HG03460 (cell line): ENCODE results near the gene SEMA7A.

Source experiments
- ATAC-seq: cut with Tn5 transposase; IDR thresholded peaks from one replicate; pipeline ENCODE4 v1.9.1; 2021; ENCODE audit not compliant: unreplicated experiment

Gene SEMA7A

DNA sequence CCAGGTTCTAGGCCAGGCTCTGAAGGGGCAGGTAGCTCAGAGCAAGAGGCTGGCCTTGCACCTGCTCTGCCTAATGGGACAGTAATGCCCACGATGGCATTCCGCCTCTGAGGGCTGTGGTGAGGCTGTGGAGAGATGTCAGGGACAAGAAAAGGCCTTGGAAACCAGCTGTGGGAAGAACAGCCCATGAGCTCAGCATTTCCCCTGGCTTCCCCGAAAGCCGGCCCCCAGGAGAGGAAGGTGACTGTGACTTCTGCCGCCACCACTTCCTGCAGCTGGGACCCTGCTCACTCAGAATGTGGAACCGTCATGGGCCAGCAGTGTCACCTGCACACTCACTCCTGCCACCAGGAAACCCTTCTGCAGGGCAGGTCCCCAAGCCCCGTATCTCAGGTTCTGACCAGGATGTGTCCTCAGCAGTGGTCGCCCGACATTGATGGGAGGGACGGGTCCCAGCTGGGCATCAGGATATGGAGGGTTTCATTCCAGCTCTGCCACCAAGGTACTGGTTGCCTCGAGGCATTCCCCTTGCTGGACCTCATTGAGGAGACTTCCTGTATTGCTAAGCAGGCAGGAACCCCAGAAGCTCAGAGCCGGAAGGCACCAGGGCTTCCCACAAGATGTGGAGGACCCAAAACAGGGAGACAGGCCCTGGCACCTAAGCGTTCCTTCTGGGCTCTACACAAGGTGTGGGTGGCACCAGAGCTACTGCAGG lies 30.7 kb downstream of the SEMA7A start:
- no peak for ATAC-seq

DNA sequence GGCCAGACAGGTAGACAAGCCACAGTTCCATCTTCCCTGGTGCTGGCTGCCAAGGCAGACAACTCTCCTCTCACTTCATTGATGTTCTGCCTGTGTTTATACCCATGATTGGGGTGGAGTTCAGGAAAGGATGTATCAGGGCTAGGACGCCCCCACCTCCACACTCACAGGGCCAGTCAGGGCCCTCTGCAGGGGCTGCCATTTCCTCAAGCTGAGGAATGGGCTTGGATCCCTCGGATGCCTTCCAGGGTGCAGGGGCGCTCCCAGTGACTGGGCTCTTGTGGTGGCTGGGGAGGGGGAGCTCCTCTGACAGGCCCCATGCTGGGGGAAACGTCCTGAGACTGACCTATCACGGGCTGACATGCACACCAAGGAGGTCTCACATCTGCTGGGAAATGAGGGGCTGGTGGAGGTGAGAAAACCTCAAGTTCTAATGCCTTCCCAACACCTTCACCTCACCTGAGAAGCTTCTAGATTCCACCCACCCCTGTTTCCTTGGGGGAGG lies 31.4 kb downstream of the SEMA7A start:
- no peak for ATAC-seq

DNA sequence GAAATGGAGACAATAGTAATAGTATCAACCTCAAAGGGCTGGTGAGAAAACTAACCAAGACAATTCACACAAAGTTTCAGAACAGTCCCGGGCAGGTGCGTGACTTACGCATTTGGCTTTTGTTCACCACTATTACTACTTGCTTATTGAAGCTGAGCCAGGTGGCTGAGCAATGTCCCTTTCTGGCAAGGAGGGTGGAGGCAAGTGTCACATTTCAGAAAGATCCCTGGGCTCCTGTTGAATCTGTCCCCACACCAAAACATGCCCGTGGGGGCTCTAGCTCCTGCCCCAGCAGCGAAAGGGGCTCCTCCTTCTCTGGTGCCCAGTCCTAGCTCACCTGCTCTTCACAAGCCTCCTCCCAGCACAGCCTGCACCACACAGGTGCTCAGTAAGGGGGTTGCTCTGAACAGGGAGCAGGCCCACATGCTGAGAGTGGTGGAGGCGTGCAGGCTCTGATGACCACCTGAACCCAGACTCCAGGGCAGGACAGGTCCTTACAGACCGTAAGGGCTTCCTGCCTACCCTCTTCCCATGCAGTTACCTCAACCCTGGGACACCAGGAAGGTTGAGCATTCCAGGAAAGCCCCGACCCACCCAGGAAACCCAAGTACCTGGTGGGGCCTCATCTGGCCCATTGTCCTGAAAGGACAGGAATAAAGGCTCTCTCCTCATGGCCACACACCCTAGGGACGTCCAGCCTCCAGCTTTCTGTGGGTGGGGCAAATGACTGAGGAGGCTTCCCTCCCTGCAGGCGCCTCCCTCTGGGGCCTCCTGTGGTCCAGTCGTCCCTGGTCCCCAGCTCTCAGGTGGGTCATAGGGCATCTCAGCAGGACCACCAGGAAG lies 32.6 kb downstream of the SEMA7A start:
- ATAC-seq = no peak

DNA sequence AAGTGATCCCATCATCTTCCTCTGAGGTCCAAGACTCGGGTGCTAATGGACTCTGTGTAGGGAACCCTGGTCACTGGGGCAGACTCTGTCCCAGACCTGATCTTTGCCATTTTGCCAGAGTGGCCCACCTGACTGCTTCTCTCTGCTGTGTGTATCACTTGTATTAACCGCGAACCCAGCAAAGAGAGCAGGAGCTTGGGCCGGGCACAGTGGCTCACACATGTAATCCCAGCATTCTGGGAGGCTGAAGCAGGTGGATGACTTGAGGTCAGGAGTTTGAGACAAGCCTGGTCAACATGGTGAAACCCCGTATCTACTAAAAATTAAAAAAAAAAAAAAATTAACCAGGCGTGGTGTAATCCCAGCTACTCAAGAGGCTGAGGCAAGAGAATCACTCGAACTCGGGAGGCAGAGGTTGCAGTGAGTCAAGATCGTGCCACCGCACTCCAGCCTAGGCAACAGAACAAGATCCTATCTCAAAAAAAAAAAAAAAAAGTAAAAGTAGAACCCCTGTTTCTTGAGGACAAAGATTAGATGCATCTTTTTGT lies 33.4 kb downstream of the SEMA7A start:
- ATAC-seq = no peak

DNA sequence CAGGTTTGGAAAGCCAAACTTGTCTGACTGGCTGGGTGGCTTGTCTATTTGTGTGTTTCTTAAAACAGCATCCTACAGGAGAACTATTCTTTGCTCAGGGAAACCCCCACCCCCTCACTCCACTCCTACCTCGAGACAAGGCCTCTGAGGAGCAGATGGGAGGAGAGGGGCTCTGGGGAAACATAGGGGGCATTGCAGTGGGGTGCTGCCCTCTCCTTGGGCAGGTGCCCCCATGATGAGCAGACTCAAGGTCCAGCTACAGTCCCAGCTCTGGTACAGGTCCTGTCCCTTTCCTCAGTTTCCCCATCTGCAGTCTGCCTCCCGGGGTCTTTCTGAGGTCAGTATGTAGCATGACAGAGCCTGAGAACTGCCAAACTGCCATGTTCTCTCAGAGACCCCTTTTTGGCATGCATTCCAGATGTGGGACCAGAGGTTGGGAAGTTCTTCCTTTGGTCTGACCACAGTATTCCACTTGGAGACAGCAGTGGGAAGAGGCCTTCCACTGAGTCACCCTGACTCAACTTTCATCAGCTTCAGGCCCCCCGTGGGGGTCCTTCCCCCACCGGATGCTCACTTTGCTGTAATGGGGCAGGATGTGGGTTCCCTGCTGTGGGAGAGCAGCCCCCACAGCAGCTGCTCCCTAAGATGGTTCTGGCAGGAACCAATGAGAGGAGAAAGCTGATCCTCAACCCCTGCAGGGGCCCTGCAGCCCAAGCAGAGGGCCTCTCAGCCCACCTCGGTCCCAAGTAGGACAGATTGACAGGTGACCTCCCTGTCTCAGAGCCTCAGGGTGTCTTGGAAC lies 34.0 kb downstream of the SEMA7A start:
- no peak for ATAC-seq

DNA sequence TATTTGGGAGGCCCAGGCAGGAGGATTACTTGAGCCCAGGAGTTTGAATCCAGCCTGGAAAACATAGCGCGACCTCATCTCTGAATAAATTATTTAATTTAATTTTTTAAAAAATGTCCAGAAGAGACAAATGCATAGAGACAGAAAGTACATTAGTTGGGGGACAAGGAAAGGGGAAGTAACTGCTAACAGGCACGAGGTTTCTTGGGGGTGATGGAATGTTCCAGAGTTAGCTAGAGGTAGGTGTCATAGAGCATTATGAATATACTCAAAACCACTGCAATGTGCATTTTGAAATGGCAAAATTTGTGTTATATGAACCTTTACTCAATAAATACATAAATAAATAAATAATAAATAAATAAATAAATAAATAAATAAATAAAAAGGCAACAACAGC lies 34.7 kb downstream of the SEMA7A start:
- no peak for ATAC-seq

DNA sequence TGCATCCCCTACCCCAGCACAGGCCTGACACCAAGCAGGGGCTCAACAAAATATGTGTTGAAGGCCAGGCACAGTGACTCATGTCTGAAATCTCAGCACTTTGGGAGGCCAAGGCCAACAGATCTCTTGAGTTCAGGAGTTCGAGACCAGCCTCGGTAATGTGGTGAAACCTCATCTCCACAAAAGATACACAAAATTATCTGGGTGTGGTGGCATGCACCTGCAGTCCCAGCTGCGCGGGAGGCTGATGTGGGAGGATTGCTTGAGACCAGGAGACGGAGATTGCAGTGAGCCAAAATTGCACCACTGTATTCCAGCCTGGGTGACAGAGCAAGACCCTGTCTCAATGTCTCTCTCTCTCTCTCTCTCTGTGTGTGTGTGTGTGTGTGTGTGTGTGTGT lies 35.6 kb downstream of the SEMA7A start:
- no peak for ATAC-seq

DNA sequence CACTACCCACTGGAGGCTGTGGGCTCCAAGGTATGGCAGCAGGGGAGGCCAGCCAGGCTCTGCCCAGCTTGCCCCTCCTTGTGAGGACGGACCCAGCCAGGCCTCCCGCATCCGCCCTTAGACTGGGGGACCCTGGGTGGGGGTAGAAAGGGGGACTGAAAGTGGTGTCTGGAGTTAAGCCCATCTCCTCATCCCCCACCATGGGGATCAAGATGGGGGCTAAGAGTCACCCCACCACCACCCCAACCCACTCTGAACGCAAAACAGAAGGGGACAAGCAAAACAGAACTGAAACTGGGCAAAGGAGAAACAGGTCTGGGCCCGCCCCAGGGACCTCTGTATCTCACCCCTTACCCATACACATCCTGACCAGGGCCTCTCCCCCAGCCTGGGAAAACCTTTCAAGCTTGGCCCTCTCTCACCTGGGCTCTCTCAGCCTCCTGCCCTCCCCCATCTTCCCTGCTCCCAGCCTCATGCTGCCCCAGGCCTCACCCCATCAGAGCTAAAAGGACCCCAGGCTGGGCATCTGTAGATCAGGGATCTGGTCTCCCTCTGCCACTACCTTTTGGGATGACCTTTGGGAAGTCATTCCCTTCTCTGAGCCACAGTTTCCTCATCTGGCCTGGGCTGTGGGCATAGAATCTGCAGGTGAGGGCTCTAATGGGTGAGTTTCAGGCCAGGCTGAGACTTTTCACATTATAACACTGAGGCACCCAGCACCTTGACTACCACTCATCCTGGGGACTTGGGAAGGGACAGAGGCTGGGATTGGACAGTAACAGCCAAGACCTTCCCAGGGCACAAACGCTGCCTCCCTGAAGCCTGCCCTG lies 36.3 kb downstream of the SEMA7A start:
- peak; percentile 19 for ATAC-seq

DNA sequence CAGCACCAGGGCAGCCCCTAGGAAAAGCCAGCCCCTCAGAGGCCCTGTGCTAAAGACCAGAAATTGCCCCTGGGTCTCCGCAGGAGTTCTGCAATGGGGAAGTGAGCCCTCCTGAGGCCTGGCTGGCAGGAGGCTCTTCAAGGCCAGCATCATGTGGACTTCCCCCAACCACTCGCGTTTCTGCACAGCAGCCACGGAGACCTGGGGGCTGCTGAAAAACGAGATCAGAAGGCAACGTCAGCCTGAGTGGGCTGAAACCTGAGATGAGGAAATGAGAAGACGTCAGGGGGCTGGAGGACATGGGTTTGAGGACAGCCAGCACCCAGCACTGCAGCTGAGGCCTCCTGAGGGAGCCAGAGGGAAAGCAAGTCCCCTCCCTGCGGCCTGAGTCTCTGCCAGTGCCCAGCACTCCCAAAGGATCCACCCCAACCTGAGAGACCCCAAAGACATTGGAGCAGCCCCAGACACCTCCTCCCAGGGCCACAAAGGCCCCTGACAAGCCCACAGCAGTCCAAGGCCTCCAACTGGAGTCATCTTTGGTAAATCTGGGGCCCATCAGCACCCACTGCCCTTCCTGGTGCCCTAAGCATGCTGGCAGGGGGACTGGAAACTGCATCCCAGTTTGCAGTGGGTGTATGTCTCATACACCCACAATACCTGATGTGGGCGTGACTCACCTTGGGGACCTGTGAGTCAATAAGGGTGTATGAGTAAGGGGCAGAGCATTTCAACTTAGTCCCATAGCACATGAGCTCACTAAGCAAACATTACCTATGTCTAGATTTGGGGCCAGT lies 37.1 kb downstream of the SEMA7A start:
- ATAC-seq = peak; percentile 44

DNA sequence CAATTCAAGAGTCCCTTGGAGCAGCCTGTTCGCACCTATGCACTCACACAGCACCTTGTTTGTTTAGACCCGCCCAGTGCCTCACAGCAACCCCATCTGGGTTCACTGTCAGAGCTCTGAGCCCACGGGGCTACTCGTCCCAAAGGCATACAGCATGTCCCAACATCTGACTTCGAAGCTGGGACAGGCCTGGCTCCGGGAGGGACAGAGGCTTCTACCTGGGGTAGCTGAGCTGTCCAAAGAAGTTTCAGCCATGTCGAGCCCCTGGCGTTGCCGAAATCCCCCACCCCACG lies 37.7 kb downstream of the SEMA7A start:
- ATAC-seq = no peak

DNA sequence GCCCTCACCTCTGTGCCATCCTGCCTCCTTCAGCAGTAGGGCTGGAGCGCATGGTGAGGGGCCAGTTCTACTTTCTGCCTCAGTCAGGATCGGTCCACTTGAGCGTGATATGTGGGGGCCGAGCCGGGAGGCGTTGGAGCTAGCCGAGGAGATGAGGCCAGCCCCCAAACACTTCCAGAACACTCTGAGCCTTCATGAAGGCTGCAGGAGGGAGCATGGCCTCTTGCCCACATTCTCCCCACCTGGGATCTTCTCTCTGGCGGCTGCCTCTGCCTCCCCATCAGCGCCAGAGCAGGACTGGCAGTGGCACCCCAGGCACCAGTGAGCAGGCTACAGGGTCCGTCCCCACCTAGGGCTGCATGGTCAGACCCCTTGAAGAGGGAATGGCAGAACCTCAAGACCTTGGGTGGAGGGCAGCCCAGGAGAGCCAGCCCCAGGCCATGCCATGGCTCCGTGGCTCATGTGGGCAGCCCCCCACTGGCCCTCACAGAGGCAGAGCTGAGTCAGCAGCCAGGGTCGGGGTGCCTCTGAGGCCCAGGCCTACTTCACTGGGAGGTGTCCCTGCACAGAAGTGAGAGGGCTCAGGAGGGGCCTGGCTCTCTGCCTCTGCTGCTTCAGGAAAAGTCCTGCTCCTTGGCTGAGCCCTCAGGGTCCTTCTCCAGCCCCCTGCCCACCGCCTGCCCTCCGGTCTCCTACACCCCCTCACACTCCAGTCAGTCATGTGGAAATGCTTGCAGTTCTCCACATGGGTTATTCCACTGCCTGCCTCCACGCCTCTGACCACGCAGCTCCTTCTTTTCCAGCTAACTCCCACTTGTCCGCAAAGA lies 38.2 kb downstream of the SEMA7A start:
- ATAC-seq = no peak

DNA sequence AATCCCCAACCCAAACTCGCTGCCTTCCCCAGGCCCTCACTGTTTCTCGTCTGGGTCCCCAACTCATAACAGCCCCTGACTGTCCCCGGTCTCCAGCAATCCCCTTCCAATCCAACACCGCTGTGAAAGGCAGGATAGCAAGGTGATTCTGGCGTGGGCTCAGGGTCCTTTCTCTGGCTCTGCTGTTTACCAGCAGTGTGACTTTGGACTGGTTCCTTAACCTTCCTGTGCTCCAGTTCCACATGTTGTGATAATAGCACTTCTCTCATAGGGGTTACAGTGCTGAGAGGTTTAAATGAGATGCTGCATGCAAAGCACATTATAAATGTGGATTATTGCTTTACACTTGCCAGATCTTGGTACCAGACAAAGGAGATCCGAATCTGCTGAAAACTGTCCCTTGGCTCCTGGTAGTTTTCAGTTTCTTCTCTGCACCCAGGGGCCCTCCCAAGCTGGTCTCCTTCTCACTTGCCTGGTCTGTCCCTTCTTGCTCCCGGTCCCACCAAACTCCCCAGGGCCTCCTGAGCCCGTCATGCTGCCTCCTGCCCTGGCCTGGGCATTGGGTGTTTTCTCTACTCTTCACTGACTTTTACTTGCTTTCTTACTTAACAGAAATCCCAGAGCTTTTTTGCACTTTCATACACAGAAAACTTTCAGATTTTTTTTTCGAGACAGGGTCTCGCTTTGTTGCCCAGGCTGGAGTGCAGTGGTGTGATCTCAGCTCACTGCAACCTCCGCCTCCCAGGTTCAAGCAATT lies 39.5 kb downstream of the SEMA7A start:
- ATAC-seq = no peak

DNA sequence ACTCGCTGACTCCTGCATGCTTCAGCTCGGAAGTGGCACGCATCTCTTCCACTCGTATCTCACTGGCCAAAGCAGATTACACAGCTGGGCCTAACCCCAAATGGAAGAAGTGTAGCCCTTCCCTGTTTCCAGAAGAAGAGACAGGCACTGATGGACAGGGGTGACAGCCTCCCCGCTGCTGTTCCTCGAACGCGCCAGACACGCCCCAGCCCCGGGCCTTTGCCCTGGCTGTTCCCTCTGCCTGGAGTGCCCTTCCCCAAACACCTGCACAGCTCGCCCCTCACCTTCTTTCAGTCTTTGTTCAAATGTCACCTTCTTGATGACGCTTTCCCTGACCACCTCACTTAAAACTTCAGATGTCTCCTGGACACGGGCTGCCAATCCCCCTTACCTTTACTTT lies 40.3 kb downstream of the SEMA7A start:
- ATAC-seq = no peak

DNA sequence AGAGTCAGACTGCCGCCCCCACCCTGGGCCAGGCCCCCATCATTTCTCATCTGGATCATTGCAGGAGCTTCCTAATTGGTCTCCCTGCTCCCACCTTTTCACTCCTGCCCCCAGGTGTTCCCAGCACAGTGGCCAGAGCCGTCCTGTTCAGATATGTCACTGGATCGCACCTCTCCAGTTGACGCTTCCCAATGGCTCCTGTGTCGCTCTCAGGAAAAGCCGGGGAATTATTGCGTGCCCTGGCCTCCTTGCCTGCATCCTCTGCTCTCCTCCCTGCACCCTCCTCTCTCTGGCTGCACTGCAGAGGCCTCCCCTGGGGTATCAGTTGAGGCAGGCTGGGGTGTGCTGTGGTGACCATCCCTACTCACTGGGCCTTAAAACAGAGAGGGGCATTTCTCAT lies 40.9 kb downstream of the SEMA7A start:
- no peak for ATAC-seq

DNA sequence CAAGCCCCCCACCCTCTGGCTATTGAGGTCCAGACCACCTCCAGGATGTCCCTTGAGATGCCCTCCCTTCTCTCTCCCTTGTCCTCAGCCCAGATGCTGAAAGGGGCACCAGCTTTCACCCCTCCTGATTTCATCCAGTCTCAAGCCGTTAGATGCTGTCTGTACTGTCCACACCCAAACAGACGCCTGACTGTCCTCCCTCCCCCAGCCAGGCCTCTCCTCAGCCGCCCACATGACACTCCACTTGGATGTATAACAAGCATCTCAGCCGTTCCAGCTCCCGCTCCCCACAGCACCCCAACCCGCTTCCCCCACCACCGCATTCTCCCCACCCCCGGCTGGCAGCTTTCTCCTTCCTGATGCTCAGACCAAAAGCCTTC lies 41.3 kb downstream of the SEMA7A start:
- ATAC-seq = no peak

DNA sequence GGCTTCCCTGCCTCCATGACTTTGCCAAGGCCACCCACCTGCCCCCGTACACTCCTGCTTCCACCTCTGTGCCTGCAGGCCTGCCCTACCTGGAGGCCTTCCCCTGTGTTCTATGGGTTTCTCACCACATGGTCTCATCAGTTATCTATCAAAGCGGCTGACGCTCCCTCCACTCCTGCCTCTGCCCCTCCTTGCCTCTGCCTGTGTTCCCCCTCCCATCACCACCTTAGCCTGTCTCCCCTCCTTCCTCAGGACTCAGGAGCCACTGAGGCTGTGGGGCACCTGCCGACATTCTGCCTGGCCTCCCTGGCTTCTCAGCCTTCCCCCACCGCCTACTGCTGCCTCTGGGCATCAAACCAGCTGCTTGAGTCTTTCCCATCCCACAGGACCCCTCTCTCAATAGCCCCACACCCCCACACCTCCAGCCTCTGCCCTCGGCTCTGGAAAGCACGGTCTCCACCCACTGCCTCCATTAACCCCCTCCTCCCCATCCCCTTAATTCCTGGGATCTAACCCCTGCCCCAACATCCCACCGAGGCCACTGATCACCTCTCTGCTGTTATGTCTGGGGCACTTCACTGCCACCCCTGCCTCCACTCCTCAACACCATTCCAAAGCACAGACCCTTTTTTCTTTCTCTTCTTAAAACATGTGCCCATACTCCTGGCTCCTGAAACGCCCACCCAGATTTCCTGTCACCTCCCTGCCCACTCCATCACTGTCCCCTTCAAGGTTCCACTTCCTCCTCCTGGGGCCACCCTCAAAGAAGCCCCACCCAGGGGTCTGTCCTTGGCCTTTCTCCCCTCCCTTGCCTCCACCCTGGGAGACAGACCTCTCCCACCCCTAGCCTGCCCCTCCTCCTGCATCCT lies 41.9 kb downstream of the SEMA7A start:
- no peak for ATAC-seq

DNA sequence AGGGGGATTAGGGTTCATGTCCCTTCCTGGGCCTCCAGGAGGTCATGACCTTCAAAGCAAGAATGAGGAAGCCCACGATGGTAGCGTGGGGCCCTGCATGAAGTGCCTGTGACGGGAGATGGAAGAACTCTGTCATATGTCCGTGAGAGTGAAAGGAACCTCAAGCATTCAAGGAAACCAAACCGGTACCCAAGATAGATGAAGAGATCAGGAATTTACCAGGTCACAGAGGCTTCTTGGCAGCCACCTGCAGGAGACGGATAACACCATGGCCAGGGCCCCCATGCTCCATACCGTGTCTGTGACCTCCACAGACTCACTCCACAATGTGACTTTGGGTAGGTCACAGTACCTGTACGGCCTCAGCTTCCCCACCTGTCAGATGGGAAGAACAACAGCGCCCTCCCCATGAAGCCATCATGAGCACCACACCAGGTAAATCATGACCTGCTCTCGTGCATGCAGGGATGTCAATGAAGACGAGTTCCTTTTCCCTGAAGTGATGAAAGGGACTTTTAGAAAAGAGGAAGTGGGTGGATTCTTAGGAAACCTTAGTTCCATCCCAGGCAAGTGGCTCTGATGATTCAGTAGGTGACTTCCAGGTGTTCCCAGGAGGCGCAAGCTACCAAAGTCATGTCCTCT lies 43.0 kb downstream of the SEMA7A start:
- ATAC-seq = no peak
